Activated naive CD4-positive, alpha-beta T cell treated with anti-CD3 and anti-CD28 coated beads, Interleukin-2, amount 10 ng/mL, durations not matched to agents 7 days and 5 days (primary cell): ENCODE results near the gene NHSL2.

Experiments used
- CTCF ChIA-PET: fragments of 350-600 bp; sonication (Branson Sonifier 250); formaldehyde crosslinking; loops from one replicate; lab custom pipeline; 2021; ENCODE audit warnings: antibody characterized with exemption; lab: Charles Lee
- DNase-seq: peaks from one replicate; pipeline ENCODE4 v3.0.0-alpha.2; 2020
- H3K27ac Mint-ChIP-seq: one replicate; pipeline ENCODE4 v1.8.0; 2021; ENCODE audit warnings: mild to moderate bottlenecking, moderate library complexity, mixed read lengths
- H3K27me3 Mint-ChIP-seq: one replicate; pipeline ENCODE4 v1.8.0; 2021; ENCODE audit warnings: mild to moderate bottlenecking, mixed read lengths
- H3K36me3 Mint-ChIP-seq: one replicate; pipeline ENCODE4 v1.8.0; 2021; ENCODE audit warnings: mixed read lengths
- H3K4me1 Mint-ChIP-seq: one replicate; pipeline ENCODE4 v1.8.0; 2021; ENCODE audit warnings: mixed read lengths
- H3K4me3 Mint-ChIP-seq: one replicate; pipeline ENCODE4 v1.8.0; 2021; ENCODE audit warnings: mild to moderate bottlenecking, moderate library complexity, mixed read lengths
- H3K9me3 Mint-ChIP-seq: one replicate; pipeline ENCODE4 v1.8.0; 2021; ENCODE audit warnings: mixed read lengths

NHSL2 gene

GRCh38 chrX:71911731-71912050 is 1.0 kb downstream of the NHSL2 start:
- no peaks in the 10 kb centered on the region for H3K9me3 Mint-ChIP-seq
- no peaks in the 10 kb centered on the region for H3K36me3 Mint-ChIP-seq
- no peak for DNase-seq
- H3K4me3 Mint-ChIP-seq = no peak overlapping the region
- H3K4me1 Mint-ChIP-seq = no peaks in the 10 kb centered on the region
- H3K27ac Mint-ChIP-seq = no peak overlapping the region
- CTCF ChIA-PET = interaction anchor here (1.7 kb wide), 1 partner anchor 8 kb away, joined by 5 read pairs; no protein-coding TSS in a partner anchor
- peaks cover 77% of the 10 kb centered on the region for H3K27me3 Mint-ChIP-seq

DNA sequence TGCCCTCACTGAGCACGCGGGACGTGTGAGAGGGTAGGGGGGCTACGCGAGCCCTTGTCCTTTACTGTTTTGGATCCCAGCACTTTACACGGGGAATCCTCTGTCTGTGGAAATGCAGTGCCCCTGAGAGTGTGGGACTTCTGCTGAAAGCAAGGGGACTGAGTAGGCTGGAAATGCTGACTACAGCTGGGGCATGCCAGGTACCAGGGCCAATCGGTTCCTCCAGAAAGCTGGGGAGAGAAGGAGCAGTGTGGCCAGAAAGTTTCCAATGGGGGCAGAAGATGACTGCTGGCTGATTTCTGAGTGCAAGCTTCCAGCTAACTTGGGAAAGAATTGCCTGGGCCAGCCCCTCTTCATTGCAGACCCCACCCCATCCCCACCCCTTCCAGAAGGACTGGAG is 1.5 kb downstream of the NHSL2 start:
- no peak for DNase-seq
- CTCF ChIA-PET = interaction anchor here (1.7 kb wide), 1 partner anchor 7 kb away, joined by 5 read pairs; no protein-coding TSS in a partner anchor
- H3K27me3 Mint-ChIP-seq = peaks cover 75% of the 10 kb centered on the region
- no peak overlapping the region for H3K4me3 Mint-ChIP-seq
- no peaks in the 10 kb centered on the region for H3K4me1 Mint-ChIP-seq
- H3K27ac Mint-ChIP-seq = no peak overlapping the region
- no peaks in the 10 kb centered on the region for H3K9me3 Mint-ChIP-seq
- H3K36me3 Mint-ChIP-seq = no peaks in the 10 kb centered on the region

DNA sequence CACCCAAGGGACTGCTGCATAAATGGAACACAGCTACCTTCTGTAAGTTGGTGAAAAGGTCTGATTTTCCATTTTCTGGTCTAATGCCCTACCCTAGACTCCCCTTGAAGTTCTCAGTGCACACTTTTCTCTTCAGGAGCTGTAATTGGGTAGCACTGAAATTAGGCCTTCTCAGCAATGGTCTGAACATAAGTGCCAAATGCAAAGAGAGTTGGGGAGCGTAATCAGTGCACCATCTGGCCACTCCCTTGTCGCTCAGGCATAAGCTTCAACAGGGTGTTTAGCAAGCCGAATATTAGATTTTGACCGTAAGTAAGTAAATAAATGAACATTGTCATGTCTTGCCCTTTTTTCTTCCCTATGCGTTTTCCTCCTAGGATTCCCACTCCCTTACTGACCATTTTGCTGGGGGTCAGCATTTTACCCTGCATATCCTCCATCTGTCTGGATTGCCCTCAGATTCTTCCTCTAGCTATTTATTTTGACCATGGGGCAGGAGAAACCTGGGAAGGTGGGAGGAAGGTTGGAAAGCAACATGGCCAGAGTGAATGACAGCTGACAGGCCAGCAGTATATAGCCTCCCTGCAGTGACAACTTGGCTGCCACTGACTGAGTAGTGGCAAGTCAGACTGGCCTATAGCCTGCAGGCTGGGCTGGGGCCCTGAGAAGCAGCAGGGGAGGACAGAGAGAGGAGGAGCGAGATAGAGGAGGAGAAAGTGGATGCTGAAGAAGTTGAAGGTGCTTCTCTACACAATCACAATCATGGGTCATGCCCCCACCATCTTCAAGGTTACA is 2.7 kb downstream of the NHSL2 start:
- DNase-seq = no peak
- no peak overlapping the region for H3K4me3 Mint-ChIP-seq
- no peaks in the 10 kb centered on the region for H3K9me3 Mint-ChIP-seq
- no peaks in the 10 kb centered on the region for H3K4me1 Mint-ChIP-seq
- no peaks in the 10 kb centered on the region for H3K36me3 Mint-ChIP-seq
- CTCF ChIA-PET = no interaction called here
- no peak overlapping the region for H3K27ac Mint-ChIP-seq
- peaks cover 70% of the 10 kb centered on the region for H3K27me3 Mint-ChIP-seq

DNA sequence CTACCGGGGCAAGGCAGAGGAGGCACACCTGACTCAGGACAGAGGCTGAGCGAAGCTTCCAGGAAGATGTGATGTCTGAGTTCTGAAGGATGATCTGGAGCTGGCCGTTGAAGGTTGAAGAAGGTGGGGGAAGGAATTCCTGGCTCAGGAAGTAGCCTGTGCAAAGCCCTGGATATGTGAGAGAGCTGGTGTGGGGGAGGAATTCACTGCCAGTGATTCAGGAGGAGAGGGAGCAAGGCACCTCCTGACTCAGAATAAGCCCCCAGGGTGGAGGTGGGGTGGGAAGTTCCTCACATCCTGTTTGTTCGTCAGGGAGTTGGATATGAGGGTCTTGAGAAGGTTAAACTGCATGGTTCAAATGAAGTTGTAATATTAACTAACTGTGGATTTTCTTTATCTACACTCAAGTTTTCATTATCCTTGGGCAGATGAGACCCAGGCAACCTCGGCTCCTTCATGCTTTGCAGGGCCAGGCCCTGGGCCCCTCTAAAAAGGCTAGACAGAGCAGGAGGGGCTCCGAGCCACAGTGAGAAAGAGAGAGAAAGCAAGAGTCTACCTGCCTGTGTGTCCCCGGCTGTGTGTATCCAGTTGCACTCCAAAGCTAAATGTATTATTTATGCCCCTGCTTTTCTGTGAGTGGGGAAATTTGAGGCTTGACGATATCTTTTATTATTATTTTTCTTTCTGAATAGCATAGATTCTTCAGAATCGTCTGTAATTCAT is 7.1 kb downstream of the NHSL2 start:
- Mint-ChIP-seq H3K9me3 (no peaks in the 10 kb centered on the region), H3K36me3 (no peaks in the 10 kb centered on the region), H3K4me3 (no peak overlapping the region), H3K27ac (no peak overlapping the region), H3K4me1 (no peaks in the 10 kb centered on the region), H3K27me3 (peaks cover 29% of the 10 kb centered on the region)
- CTCF ChIA-PET = no interaction called here
- DNase-seq = no peak

GRCh38 chrX:71919431-71919830 is 8.8 kb downstream of the NHSL2 start:
- no peak overlapping the region for H3K27ac Mint-ChIP-seq

GRCh38 chrX:71919886-71920285 is 9.2 kb downstream of the NHSL2 start:
- Mint-ChIP-seq H3K9me3 (no peaks in the 10 kb centered on the region), H3K27ac (no peak overlapping the region), H3K27me3 (peaks cover 11% of the 10 kb centered on the region), H3K4me1 (no peaks in the 10 kb centered on the region), H3K4me3 (no peak overlapping the region), H3K36me3 (no peaks in the 10 kb centered on the region)
- DNase-seq = no peak
- CTCF ChIA-PET = interaction anchor here (1.4 kb wide), 1 partner anchor 9 kb away, joined by 5 read pairs; the partner anchor contains the start of gene NHSL2

More at GRCh38 chrX:71919431-71919830, 8.8 kb downstream of the NHSL2 start:
- Mint-ChIP-seq H3K4me1 (no peaks in the 10 kb centered on the region), H3K27me3 (peaks cover 16% of the 10 kb centered on the region), H3K36me3 (no peaks in the 10 kb centered on the region), H3K9me3 (no peaks in the 10 kb centered on the region), H3K4me3 (no peak overlapping the region)
- CTCF ChIA-PET = interaction anchor here (1.4 kb wide), 1 partner anchor 8 kb away, joined by 5 read pairs; the partner anchor contains the start of gene NHSL2
- DNase-seq = no peak

GRCh38 chrX:71922686-71923085 is 12.0 kb downstream of the NHSL2 start:
- Mint-ChIP-seq H3K27ac (no peak overlapping the region), H3K36me3 (no peaks in the 10 kb centered on the region), H3K4me1 (no peaks in the 10 kb centered on the region), H3K4me3 (no peak overlapping the region), H3K27me3 (peaks cover 6% of the 10 kb centered on the region), H3K9me3 (no peaks in the 10 kb centered on the region)
- CTCF ChIA-PET = no interaction called here
- DNase-seq = no peak

DNA sequence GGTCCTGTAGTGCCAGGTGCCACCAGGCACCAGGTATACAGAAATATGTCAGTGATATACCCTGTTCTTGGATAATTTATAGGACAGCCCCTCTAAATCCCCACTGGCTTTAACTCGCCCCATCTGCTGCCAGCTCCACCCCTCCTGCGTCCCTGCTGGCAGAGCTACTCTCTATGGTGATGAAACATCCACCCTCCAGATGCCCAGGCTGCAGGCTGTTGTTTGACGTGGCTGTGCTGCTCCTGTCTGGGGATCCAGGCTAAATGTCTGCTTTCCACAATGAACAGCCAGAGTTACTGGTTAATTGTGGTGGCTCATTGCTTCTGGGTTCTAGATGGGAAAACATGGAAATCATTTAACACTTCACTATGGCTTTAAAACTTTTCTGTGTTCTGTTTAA is 12.9 kb downstream of the NHSL2 start:
- H3K9me3 Mint-ChIP-seq = no peaks in the 10 kb centered on the region
- H3K27ac Mint-ChIP-seq = no peak overlapping the region
- H3K4me1 Mint-ChIP-seq = no peaks in the 10 kb centered on the region
- H3K4me3 Mint-ChIP-seq = no peak overlapping the region
- peaks cover 9% of the 10 kb centered on the region for H3K27me3 Mint-ChIP-seq
- DNase-seq = no peak
- CTCF ChIA-PET = no interaction called here
- H3K36me3 Mint-ChIP-seq = no peaks in the 10 kb centered on the region

DNA sequence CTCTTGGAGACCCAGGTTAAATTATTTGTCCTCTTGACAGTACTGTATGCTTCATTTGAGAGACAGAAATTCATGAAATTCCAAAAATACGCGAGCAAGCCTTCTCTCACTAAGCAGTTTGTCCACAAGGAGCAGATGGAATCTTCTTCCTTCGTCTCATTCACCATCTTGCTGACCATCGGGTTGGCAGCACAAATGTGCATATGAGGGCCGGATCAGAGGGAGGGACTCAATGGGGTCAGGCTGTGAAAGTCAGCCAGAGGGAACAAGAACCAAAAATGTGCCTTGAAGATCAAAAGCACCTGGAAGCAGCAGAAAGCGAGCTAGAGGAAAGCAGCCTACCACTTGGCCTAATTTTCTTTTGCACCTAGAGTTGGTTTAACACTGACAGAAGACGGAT is 16.4 kb downstream of the NHSL2 start:
- Mint-ChIP-seq H3K4me3 (no peak overlapping the region), H3K27ac (no peak overlapping the region), H3K27me3 (peaks cover 9% of the 10 kb centered on the region), H3K36me3 (no peaks in the 10 kb centered on the region), H3K9me3 (no peaks in the 10 kb centered on the region), H3K4me1 (no peaks in the 10 kb centered on the region)
- CTCF ChIA-PET = no interaction called here
- DNase-seq = no peak

GRCh38 chrX:71928856-71929255 is 18.2 kb downstream of the NHSL2 start:
- Mint-ChIP-seq H3K36me3 (no peaks in the 10 kb centered on the region), H3K27me3 (peaks cover 9% of the 10 kb centered on the region), H3K4me1 (no peaks in the 10 kb centered on the region), H3K27ac (no peak overlapping the region), H3K4me3 (no peak overlapping the region), H3K9me3 (no peaks in the 10 kb centered on the region)
- no peak for DNase-seq
- CTCF ChIA-PET = no interaction called here

- DNase-seq = no peak
- H3K9me3 Mint-ChIP-seq = no peaks in the 10 kb centered on the region
- H3K4me1 Mint-ChIP-seq = no peaks in the 10 kb centered on the region
- H3K27me3 Mint-ChIP-seq = peaks cover 9% of the 10 kb centered on the region
- H3K36me3 Mint-ChIP-seq = no peaks in the 10 kb centered on the region
- CTCF ChIA-PET = no interaction called here
- H3K4me3 Mint-ChIP-seq = no peak overlapping the region
- no peak overlapping the region for H3K27ac Mint-ChIP-seq
Measured at GRCh38 chrX:71930298-71930697, 19.7 kb downstream of the NHSL2 start.

GRCh38 chrX:71935476-71935875 is 24.8 kb downstream of the NHSL2 start:
- CTCF ChIA-PET = interaction anchor here (0.6 kb wide), 1 partner anchor 1378 kb away, joined by 5 read pairs; no protein-coding TSS in a partner anchor
- no peak for DNase-seq
- Mint-ChIP-seq H3K36me3 (no peaks in the 10 kb centered on the region), H3K4me1 (no peaks in the 10 kb centered on the region), H3K27ac (no peak overlapping the region), H3K4me3 (no peak overlapping the region), H3K9me3 (no peaks in the 10 kb centered on the region), H3K27me3 (peaks cover 4% of the 10 kb centered on the region)

GRCh38 chrX:71936632-71937031 is 26.0 kb downstream of the NHSL2 start:
- H3K4me3 Mint-ChIP-seq = no peak overlapping the region
- peaks cover 4% of the 10 kb centered on the region for H3K27me3 Mint-ChIP-seq
- no peaks in the 10 kb centered on the region for H3K9me3 Mint-ChIP-seq
- CTCF ChIA-PET = no interaction called here
- H3K36me3 Mint-ChIP-seq = no peaks in the 10 kb centered on the region
- no peak overlapping the region for H3K27ac Mint-ChIP-seq
- no peaks in the 10 kb centered on the region for H3K4me1 Mint-ChIP-seq
- DNase-seq = no peak

DNA sequence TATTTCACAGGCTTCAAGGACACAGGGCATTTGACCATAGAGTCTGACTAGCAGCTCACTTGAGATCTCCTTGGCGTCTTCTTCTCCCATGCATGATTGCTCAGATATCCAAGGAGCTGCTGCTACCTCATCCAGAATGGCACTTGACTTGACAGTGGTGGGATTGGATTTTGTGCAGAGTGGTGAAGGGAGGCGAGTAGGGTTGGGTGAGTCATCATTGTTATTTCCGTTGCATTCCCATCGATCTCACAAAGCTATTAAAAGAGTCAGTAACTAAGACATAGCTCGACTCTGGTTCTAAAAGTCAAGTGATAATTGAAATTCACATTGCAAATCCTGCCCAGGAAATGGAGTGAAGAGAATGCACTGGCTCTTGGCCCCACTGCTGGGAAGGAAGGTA is 27.7 kb downstream of the NHSL2 start:
- Mint-ChIP-seq H3K9me3 (no peaks in the 10 kb centered on the region), H3K4me1 (no peaks in the 10 kb centered on the region)

DNA sequence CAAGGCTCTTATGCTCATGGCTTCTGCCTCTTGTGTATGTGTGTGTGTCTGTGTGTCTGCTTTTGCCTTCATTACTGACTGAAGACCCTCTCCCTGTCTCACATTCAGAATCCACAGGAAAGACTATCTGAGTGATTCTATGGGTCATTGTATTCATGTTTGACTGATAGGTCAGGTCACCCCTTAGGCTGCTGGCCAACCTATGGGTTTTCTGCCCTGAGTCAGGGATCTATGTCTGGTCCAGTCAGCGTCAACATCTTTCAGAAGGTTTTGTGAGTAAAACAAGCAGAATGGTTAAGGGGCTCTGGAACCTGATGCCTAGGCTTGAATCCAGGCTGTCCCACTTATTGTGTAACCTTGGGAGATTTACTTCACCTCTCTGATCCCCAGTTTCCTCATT is 30.5 kb downstream of the NHSL2 start:
- Mint-ChIP-seq H3K9me3 (no peaks in the 10 kb centered on the region), H3K27ac (no peak overlapping the region), H3K4me3 (no peak overlapping the region), H3K36me3 (no peaks in the 10 kb centered on the region), H3K4me1 (no peaks in the 10 kb centered on the region), H3K27me3 (peaks cover 10% of the 10 kb centered on the region)
- DNase-seq = no peak
- CTCF ChIA-PET = no interaction called here

More for the DNA sequence above, 27.7 kb downstream of the NHSL2 start:
- CTCF ChIA-PET = no interaction called here
- Mint-ChIP-seq H3K4me3 (no peak overlapping the region), H3K36me3 (no peaks in the 10 kb centered on the region), H3K27me3 (peaks cover 8% of the 10 kb centered on the region), H3K27ac (no peak overlapping the region)
- no peak for DNase-seq
